Measurements from ENCODE around the gene PSAP.

PSAP gene

DNA sequence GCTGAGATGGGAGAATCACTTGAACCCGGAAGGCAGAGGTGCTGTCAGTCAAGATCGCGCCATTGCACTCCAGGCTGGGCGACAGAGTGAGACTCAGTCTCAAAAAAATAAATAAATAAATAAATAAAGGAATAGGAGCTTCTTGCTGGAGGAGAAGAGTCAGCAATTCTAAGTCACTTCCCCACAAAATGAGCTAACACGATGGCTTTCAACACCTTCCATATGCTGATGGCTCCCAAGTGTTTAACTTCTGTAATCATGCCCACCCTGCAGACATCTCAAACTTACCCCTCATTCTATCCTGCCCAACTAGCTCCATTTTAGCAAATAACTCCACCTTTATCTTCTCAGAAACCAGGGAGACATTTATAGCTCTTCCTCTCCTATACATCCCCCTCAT is 21.2 kb downstream of the PSAP start:
- no peak for DNase-seq

DNA sequence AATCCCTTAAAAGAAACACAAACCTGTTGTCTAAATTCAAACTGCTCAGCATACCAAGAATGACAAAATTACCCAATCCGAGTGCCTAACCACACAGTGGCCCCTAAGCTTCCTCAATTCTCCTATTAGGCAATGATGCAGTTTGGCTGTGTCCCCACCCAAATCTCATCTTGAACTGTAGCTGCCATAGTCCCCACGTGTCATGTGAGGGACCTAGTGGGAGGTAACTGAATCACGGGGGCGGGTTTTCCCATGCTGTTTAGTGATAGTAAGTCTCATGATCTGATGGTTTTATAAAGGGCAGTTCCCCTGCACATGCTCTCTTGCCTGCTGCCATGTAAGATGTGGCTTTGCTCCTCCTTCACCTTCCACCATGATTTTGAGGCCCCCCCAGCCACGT is 21.9 kb downstream of the PSAP start:
- no peak for DNase-seq

DNA sequence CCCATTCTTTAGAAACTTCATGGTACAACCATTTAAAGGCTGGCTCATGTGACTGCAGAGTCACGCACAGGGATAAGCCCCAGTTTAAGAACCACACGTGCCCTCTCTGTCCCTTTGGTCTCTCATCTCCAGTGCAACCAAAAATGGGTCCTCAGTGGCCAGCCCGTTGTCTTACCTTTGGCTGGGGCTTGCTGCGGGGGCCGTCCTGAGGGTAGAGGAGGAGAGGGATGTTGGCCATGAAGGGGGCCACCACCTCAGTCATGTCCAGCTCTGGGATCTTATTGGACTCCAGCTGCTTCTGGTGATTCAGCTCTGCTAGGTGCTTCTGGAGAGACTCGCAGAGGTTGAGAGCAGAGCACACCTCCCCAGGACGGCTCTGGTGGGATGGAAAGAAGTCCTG is 22.3 kb downstream of the PSAP start:
- no peak for DNase-seq

DNA sequence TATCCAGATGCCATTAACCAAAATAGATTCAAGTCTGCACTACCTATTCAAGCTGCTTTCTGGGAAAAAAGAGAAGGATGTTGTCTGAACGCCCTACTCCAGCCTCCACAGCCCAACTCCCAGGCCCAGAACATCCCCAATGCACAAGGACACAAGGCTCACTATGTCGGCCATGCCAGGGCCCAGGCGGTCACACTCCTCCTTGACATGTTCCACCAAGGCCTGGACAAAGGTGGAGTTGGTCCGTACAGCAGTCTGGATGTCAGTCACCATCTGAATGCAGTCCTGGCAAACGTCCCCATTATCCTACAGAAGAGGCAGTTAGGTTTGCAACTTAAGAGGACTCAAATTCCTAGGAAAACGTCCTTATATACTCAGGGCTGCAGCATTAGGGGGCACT is 23.2 kb downstream of the PSAP start:
- no peak for DNase-seq

DNA sequence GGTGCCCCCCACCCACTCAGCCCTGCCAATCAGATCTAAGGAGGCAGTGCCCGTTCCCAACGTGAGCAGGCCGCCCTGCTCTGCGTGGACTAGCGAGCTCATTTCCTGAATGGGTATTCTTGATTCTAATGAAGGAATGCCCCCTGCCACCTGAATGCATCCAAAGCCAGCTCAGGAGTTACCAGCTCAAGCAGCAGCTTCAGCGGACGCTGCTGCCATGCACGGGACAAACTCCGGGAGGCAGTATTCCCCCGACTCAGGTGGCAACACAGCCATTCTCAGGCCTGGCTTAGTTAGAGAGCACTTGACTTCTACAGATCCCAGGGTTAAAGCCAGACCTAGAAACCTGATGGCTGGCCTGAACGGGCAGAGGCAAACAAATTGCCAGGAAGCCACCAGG is 25.8 kb downstream of the PSAP start:
- no peak for DNase-seq

DNA sequence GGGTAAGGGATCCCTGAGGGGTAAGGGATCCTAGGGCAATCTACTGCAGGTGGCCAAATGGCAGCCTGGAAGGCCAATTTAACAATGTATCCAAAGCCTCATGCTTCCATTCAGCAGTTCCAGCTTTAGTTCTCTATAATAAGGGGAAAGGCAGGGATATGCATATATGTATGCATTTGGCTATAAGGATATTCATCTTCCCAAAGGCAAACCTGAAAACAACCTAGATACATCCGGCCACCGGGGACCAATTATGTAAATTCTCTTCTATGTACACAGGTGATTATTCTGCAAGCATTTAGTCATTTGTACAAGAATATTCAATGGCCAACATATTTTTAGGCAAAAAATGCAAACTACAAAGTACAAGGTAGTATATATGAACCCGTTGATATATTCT is 26.7 kb downstream of the PSAP start:
- DNase-seq, result no peak

DNA sequence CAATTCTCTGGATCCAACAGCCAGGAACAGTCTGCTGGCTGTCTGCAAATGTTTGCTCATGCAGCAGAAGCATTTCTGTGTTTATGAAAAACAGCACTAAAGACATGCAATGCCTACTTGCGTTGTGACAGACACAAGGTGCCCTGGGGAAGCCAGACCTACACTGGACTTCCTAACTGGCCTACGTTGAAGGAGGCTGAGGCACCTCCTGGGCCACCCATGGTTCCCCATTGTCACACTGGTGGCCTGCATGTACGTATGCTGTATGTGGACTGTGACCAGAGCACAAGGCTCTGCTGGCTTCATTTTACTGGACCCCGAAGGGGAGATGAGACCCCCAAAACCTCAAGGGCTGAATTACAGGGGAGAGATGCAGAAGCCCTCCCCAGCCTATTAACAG is 27.7 kb downstream of the PSAP start:
- no peak for DNase-seq

DNA sequence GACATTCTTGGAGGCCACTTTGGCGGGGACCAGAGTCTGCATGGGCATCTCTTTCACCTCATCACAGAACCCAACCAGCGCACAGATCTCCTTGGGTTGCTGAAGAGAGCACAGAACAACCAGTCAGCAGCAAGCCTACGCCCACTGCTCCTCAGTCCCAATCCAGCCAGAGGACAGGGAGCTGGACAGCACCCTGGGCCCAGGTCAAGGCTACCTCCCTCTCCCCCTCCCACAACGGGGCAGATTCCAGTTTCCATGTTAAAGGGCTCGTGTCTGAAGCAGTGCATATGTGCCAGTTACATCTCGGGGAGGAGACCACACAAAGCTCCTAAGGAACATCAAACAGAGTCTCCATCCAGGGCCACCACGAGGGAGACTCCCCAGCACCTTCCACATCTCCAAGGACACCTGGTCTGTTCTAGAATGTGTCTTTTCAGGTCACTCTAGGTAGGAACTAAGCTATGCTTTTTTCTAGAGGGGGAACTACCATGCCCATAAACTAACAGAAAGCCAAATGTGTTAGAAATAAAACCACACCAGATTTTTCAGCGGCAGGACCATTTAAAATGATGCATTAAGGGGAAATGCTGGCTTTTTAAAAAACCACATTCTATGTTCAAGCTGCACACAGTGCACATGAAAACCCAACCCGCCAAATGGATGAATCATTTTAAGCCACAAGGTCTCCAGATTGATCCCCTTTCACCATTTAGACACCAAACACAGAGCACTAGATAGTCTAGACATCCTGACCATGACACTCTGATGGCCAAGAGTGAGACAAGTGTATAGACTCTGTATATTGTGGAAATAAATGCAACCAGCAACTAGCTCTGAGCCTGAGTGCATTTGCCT is 28.9 kb downstream of the PSAP start:
- DNase-seq, result no peak

DNA sequence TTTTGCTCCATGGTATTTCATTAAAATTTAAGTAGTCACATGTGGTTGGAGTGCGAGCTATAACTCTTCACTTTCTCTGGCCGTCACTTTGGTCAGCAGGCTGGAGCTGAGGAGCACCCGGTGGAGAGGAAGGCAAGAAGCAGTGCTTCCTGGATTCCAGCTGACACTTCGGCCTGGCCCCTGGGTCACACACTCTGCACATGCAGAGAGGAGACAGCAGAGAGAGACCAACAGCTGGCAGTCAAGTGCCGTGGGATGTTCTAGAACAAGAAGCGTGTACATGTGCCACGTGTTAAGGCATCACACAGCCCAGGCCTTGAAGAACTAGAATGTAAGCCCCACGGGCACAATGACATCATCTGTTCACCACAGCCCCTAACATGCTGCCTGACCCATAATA is 30.1 kb downstream of the PSAP start:
- no peak for DNase-seq

DNA sequence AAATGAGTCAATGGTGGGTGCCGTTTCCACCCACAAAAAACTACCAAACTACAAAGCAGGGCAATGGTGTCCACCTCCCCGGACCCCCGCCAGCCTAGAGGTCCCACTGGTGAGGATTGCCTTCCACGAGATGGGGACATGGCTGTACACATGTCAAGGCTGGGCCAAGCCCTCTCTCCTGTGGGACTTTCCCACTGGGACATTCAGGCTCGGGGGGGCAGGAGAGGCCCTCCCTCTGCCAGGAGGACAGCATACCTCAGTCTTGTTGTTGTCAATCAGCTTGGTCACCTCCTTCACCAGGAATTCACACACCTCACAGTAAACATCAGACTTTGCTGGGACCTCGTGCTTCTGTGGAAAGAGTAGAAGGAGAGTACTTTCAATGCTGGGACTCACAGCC is 31.1 kb downstream of the PSAP start:
- DNase-seq, result no peak

DNA sequence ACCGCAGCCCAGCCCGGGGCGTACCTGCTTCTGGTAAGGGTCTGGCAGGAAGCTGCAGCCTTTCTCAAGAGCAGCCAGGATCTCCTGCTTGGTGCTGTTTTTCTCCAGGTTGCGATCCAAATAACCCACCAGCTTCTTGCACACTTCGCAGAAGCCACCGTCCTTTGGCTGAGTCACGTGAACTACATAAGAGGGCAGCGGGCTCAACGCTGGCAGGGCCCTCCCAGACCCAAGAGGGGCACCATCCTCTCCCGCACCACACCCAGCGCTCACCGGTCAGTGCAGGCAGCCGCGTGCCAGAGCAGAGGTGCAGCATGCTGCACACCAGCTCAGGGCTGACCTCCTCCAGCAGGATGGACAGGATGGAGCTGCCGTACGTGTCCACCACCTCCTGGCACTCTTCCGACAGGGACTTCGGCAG is 31.6 kb downstream of the PSAP start:
- DNase-seq, result no peak

DNA sequence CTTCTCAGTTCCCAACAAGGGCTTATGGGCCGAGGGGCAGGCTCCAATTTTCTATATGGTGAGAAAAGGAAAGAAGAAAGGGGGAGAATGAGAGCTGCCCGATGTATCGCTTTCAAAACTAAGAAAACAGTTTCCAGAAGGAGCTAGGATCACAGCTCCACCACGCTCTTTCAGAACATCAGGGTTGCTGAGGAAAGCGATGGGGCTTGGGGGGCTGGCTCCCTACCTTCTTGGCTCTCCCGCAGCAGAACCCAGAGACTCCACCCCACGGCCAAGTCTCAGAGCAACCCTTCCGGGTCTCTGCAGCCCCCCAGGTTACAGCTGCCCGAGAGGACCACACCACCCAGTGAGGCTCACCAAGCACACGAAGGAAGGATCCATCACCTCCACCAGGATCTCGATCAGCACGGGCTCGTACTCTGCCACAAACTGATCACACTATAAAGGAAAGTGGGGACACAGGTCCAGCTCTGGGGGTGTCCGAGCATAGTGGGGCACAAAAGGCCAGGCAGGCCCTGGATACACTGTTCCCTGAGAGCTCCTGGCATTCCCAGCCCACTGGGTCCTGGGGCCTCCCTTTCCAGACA is 32.3 kb downstream of the PSAP start:
- DNase-seq, result no peak

DNA sequence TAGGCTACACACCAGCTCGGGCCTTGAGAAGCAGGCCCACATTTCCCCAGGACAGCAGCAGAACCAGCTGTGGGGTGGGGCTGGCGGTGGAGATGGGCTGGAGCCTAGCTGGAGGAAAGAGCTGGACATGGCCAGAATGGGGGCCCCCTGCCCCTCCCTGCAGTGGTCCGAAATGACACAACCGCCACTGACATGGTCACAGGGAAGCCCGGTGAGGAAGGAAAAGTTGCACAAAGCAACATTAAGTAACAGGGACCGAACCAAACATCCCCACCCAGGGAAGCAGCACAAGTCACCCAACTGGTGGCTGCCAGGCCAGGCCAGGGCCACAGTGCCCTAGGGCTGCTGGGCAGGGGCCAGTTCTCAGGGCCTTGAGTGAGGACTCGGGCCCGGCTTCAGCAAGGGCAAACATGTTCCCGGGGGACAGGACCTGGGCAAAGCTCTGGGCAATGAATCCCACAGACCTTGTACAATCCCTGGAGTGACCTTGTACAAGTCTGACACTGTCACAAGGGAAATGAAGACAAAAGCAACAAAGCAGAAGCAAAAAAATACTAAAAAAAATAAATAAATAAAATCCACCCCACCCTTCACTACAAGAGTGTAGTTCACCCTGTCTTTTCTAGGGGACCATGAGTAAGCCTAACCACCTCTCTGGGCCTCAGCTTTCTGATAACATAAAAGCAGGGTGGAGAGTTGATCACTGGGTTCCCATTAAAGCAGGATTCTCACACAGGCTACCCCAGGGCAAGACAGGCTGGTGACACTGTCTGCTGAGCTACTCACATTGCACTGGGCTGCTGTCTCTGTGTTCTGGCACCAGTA is 33.0 kb downstream of the PSAP start:
- peak in 7 of 58 donors; percentile 22 to 65 (median 27) for DNase-seq

DNA sequence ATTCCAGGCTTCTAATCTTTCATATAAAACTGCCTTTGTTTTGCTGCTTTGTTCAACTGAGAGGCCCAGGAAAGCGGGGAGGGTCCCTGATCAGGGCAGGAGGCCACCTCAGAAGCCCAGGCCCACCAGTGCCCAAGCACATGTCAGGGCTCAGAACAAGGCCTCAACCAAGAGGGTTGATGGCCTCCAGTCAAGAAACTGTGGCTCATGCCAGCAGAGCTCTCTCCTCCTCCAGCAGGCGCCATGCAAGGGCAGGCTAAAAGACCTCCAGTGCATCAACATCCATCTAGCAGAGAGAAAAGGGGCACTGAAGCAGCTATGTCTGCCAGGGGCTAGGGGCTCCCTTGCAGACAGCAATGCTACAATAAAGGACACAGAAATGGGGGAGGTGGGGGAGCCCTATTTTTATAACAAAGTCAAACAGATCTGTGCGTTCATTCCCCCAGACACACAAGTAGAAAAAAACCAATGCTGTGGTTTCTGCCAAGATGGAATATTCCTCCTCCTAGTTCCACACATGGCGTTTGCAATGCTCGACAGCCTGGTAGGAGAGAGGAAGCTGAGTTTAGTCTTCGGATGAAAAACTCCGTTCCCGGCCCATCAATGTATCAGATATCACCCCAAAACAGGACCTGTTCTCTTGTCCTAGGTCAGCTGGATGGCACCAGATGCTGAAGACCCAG is 34.0 kb downstream of the PSAP start:
- peak in 12 of 58 donors; percentile 19 to 53 (median 34) for DNase-seq

DNA sequence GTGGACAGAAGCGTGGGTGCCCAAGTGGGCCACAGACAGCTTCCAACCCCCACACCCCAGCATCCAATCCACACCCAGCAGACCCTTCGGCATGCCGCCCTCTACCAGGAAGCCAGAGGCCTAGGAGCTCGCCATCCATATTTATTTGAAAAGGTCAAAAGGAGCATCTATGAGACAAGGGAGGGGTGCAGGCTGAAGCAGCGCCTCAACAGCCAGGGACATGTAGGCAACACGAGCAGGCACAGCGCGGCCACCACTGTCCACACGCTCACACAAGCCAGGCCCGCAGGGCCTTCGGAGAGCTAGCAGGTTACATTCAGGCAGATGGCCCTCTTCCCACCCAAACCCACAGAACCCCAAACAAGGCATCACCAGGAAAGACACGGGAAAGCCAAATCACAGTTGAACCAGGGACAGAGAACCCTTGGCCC is 34.6 kb downstream of the PSAP start:
- DNase-seq, result no peak

DNA sequence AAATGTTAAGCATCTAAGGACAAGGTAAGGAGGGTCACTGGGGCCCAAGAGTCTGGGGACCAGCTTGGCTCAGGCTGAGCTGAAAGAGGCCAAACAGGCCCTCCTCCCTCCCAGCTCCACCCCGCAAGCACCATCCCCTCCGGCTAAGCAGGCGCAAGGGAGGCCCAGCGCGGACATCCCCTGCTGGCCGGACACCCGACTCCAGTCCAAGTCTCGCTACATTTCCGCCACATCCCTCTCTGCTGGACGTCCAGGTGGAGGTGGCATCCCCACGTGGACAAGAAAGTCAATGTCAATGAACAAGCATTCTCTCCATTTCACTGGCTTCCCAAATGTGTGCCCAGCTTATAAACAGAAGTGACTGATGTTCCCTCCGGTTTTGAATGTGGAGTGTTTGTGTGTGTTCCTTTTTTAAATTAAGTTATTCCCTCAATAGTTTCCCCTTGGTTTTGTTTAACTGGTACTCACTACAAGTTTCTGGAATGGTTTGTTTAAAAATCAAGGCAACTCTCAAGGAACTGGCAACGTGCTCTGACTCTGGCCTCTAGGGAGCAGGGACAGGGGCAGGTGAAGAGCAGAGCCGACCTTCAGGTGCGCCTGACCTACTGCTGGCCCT is 35.4 kb downstream of the PSAP start:
- DNase-seq, result no peak

DNA sequence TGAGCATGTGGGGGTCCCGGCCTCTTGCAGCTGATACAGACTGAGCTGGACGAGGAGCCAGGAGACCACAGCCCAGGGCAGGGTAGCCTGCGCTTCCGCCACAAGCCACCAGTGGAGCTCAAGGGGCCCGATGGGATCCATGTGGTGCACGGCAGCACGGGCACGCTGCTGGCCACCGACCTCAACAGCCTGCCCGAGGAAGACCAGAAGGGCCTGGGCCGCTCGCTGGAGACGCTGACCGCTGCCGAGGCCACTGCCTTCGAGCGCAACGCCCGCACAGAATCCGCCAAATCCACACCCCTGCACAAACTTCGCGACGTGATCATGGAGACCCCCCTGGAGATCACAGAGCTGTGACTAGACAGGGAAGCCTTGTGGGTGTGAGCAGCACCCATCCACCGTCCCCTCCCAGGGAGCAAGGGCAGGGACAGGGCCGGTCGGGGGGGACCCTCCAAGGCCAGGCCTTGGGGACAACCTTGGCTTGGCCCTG is 36.1 kb downstream of the PSAP start:
- DNase-seq, result no peak

DNA sequence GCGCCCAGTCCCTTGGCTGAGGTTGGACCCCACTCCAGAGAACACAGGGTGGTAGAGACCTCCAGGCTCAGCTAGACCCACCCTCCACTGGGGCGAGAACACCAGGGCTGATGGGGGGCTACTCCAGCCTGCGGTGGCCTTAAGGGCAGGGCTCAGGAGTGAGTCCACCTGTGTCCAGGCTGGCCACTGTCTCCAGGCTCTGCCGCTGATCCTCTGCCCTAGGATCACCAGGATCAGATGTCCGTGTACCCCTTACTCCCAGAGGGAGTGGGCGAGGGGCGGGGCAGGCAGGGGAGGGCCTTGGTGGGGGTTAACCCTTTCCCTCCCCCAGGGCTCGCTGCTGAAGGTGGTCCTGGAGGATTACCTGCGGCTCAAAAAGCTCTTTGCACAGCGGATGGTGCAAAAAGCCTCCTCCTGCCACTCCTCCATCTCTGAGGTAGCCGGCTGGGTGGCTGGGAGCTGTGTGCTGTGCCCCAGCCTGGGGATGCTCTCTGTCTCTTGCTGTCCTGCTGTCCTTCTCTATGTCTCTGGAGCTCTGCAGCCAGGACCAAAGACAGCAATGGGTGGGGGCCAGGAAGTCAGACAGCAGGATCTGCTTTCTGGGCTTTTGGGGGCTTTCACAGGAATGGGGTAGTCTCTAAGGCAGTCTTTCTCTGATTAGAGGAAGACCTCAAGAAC is 38.0 kb downstream of the PSAP start:
- no peak for DNase-seq

DNA sequence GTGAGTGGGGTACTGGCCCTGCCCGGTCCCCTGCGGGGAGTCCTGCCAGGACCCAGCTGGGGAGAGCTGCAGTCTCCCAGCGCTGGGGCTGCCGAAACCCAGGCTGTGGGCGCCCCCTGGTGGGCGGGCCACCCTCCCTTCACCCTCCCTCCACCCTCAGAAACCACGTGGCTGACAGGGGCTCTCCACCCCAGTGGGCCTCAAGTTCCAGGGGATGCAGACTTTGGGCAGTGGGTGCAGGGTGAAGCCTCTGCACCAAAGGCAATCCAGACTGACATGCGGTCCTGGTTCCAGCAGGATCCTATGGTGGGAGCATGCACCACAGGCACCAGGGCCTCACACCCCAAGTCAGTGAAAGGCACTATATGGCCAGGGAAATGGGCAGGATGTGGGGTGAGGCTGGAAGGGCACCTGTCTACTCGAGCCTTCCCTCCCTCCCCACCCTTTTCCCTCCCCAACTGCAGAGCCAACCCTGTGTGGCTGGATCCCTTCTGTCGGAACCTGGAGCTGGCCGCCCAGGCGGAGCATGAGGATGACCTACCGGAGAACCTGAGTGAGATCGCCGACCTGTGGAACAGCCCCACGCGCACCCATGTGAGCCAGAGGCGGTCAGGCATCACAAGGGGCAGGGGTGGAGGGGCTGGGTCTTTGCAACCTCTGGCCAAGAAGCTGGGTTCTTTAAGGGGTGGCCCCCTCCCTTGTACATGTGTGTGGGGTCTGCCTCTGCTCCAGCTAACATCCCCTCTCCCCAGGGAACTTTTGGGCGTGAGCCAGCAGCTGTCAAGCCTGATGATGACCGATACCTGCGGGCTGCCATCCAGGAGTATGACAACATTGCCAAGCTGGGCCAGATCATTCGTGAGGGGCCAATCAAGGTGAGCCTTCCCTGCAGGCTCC is 38.8 kb downstream of the PSAP start:
- DNase-seq, result peak in 48 of 58 donors; percentile 7 to 78 (median 56)

All from anterior cingulate cortex (tissue), 58 donors.